T-cell (primary cell): ENCODE measurements around the gene HEMK1. TPM values are rescaled to one million over a fixed set of nuclear protein-coding genes. Genes with fewer than 3 reads are reported as not detected.

Experiments used
- ATAC-seq, 4 experiments: fragments of 200-7000 bp in 3 of 4; fragments of 150-1000 bp in 1 of 4; cut with Tn5 transposase; replicated peaks in 1 of 4; 1 replicate in 3 of 4; 2 replicates in 1 of 4; pipeline ENCODE4 v1.10.0; 2021; ENCODE audit warnings: moderate library complexity in 3 of 4, mild to moderate bottlenecking in 2 of 4, moderate number of reproducible peaks in 1 of 4
- CTCF ChIA-PET, 2 donors: fragments of 300-600 bp; sonication (Branson Sonifier 250); formaldehyde crosslinking; loops; one replicate each; lab custom pipeline; 2022; ENCODE audit warnings: antibody characterized with exemption in 2 of 2; lab: Charles Lee
- POLR2A ChIA-PET, 2 donors: fragments of 300-600 bp; sonication (Branson Sonifier 250); formaldehyde crosslinking; loops; one replicate each; lab custom pipeline; 2022; ENCODE audit warnings: antibody characterized with exemption in 2 of 2; lab: Charles Lee
- DNase-seq, 35 experiments: peaks; one replicate each; pipeline versions ENCODE4 v3.0.0 to v3.0.0-alpha.2; 2013 to 2023
- H3K27ac ChIP-seq: one replicate; pipeline ENCODE4 v1.5.1; 2013; ENCODE audit warnings: low read length
- H3K27me3 ChIP-seq, 2 experiments: replicated peaks in 1 of 2; 1 replicate in 1 of 2; 2 replicates in 1 of 2; pipeline versions ENCODE4 v1.6.1 to v1.7.0; 2013; ENCODE audit warnings: low read length in 1 of 2, mixed read lengths in 1 of 2; ENCODE audit not compliant: control insufficient read depth in 2 of 2, insufficient read depth in 2 of 2; ENCODE audit errors: extremely low read depth in 1 of 2
- H3K36me3 ChIP-seq, 2 donors: 1 replicate in 1 of 2; 2 replicates in 1 of 2; pipeline versions ENCODE4 v1.6.1 to v1.7.0; 2013; ENCODE audit warnings: low read length in 1 of 2; ENCODE audit not compliant: control insufficient read depth in 2 of 2, insufficient read depth in 1 of 2; ENCODE audit errors: extremely low read depth in 1 of 2
- H3K4me1 ChIP-seq, 2 experiments: 1 replicate in 1 of 2; 2 replicates in 1 of 2; pipeline versions ENCODE4 v1.6.1 to v1.7.0; 2013; ENCODE audit warnings: low read length in 2 of 2, mixed read lengths in 1 of 2; ENCODE audit not compliant: insufficient read depth in 2 of 2, control insufficient read depth in 1 of 2; ENCODE audit errors: extremely low read depth in 1 of 2
- H3K4me3 ChIP-seq, 2 donors: 1 replicate in 1 of 2; 2 replicates in 1 of 2; pipeline versions ENCODE4 v1.5.1 to v1.7.0; 2013; ENCODE audit warnings: mild to moderate bottlenecking in 2 of 2, low read length in 1 of 2, moderate library complexity in 1 of 2; ENCODE audit not compliant: control insufficient read depth in 1 of 2; ENCODE audit errors: extremely low read depth in 1 of 2
- H3K9me3 ChIP-seq: 2 replicates; pipeline ENCODE4 v1.7.0; 2013
- H3K27ac Mint-ChIP-seq, 2 donors: one replicate each; pipeline ENCODE4 v1.8.0; 2020 to 2021; ENCODE audit warnings: mild to moderate bottlenecking in 2 of 2, mixed read lengths in 2 of 2
- H3K27me3 Mint-ChIP-seq, 2 donors: one replicate each; pipeline ENCODE4 v1.8.0; 2021 to 2022; ENCODE audit warnings: mixed read lengths in 2 of 2
- H3K36me3 Mint-ChIP-seq: one replicate; pipeline ENCODE4 v1.8.0; 2021; ENCODE audit warnings: mixed read lengths
- H3K4me1 Mint-ChIP-seq, 3 donors: one replicate each; pipeline ENCODE4 v1.8.0; 2020 to 2022; ENCODE audit warnings: mixed read lengths in 3 of 3, mild to moderate bottlenecking in 1 of 3
- H3K4me3 Mint-ChIP-seq, 3 donors: one replicate each; pipeline ENCODE4 v1.8.0; 2020 to 2022; ENCODE audit warnings: mild to moderate bottlenecking in 3 of 3, mixed read lengths in 3 of 3, moderate library complexity in 3 of 3
- H3K9me3 Mint-ChIP-seq, 3 donors: one replicate each; pipeline ENCODE4 v1.8.0; 2020 to 2022; ENCODE audit warnings: mixed read lengths in 3 of 3
- WGBS: methylation state at CpG from one replicate; pipeline ENCODE4 v1.1.5; 2013; ENCODE audit warnings: missing lambda C conversion rate; ENCODE audit not compliant: insufficient coverage; 5-methylcytosine and 5-hydroxymethylcytosine counted together
- total RNA-seq, 35 experiments: library from RNA in 6 of 35; stranded (reverse) in 6 of 35; fragments of 120-200 nt in 1 of 35; gene quantifications; one replicate each; pipeline versions ENCODE4 v1.2.1 to v1.2.4 and lab custom pipeline; 2013 to 2026

HEMK1 gene
- total RNA-seq, 5 donors from 2014 or later (not counting 1 experiment from before 2014, with no cell fraction given): 35.5 to 66.6 (median 42.0) TPM

DNA sequence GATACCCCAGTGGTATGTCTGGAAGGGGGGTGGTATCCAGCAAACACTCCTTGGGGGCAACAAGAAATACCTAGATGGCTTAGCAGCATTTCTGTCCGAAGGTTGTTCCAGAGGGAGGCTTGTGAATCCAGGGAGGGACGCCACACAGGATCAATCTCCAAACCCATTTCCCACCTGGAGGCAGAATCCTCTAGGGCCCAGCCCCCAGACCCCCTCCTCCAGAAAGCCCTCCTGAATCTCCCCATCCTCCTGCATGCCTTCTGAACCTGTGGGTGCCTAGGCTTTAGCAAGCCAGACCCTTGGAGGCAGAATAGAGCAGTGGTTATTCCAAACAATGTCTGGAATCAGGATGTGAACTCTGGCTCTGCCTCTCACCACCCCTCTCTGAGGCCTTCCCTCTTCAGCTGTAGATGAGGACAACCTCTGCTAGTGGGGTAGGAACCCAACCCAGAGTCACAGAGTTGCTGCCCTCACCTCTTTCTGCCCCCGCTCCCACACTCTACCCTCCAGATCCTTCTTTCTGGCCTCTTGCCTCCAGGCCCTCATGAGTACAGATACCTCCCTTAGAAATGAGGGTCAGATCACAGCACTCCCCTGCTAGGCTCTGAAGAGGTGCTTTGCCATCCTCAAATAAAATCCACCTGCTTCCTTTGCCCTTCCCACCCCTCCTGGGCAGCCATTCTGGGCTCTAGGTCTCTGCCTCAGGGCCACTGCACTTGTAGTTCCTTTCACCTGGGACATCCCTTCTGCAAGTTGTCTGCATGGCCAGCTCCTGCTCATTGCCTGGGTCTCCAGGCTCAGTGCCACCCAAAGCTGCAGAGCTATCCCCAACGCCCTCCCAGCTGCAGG, 34.2 kb downstream of the HEMK1 start:
- Mint-ChIP-seq H3K4me3 (peak overlapping the region in 2 of 3 donors; percentile 49 to 93), H3K27ac (peak overlapping the region; percentile 99 to 100), H3K9me3 (no peaks in the 10 kb centered on the region), H3K36me3 (peaks cover 46% of the 10 kb centered on the region), H3K27me3 (no peaks in the 10 kb centered on the region), H3K4me1 (peaks cover 95 to 98% (median 97%) of the 10 kb centered on the region in 3 donors)
- DNase-seq (no peak), ATAC-seq (no peak)
- Histone ChIP-seq H3K27me3 (no peaks in the 10 kb centered on the region), H3K9me3 (no peaks in the 10 kb centered on the region), H3K36me3 (peaks cover 3 to 59% of the 10 kb centered on the region in 2 donors), H3K4me1 (peaks cover 72 to 100% of the 10 kb centered on the region in 2 experiments), H3K27ac (peak overlapping the region; percentile 76), H3K4me3 (no peak overlapping the region)
- ChIA-PET CTCF (no interaction called here), POLR2A (no interaction called here)
- WGBS: 60% methylated on average over 2 of the region's 4 CpGs

DNA sequence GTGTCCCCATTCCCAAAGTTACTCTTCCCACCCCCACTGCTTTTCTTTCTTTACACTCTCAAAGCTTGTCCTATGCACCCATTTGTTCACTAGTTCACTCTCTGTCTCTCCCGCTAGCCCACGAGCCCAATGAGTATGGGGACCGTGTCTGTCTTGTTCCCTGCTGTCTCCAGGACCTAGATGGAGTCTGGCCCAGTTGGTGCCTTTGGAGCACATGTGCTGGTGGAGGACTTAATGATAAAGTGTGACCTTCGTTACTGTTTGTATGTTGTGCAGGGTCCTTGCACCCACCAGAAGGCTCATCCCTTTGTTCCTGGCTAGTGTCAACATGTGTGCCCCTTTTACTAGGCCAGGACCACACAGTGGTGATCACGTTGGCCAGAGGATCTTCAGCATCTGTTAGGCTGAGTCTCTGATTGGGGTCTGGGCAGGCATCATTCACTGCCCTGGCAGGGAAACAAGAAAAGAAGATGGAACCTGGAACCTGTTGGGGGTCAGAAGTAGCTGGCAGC, 34.8 kb downstream of the HEMK1 start:
- ChIA-PET POLR2A (no interaction called here), CTCF (no interaction called here)
- Histone ChIP-seq H3K4me3 (no peak overlapping the region), H3K4me1 (peaks cover 75 to 100% of the 10 kb centered on the region in 2 experiments), H3K27me3 (no peaks in the 10 kb centered on the region), H3K27ac (peak overlapping the region; percentile 76), H3K36me3 (peaks cover 3 to 66% of the 10 kb centered on the region in 2 donors), H3K9me3 (no peaks in the 10 kb centered on the region)
- Mint-ChIP-seq H3K9me3 (no peaks in the 10 kb centered on the region), H3K27ac (peak overlapping the region; percentile 99 to 100), H3K4me3 (peak overlapping the region in 2 of 3 donors; percentile 49 to 93), H3K36me3 (peaks cover 53% of the 10 kb centered on the region), H3K27me3 (no peaks in the 10 kb centered on the region), H3K4me1 (peaks cover 99% of the 10 kb centered on the region in 3 donors)
- ATAC-seq (no peak), DNase-seq (no peak)
- WGBS: 83% methylated on average over 2 of the region's 5 CpGs

DNA sequence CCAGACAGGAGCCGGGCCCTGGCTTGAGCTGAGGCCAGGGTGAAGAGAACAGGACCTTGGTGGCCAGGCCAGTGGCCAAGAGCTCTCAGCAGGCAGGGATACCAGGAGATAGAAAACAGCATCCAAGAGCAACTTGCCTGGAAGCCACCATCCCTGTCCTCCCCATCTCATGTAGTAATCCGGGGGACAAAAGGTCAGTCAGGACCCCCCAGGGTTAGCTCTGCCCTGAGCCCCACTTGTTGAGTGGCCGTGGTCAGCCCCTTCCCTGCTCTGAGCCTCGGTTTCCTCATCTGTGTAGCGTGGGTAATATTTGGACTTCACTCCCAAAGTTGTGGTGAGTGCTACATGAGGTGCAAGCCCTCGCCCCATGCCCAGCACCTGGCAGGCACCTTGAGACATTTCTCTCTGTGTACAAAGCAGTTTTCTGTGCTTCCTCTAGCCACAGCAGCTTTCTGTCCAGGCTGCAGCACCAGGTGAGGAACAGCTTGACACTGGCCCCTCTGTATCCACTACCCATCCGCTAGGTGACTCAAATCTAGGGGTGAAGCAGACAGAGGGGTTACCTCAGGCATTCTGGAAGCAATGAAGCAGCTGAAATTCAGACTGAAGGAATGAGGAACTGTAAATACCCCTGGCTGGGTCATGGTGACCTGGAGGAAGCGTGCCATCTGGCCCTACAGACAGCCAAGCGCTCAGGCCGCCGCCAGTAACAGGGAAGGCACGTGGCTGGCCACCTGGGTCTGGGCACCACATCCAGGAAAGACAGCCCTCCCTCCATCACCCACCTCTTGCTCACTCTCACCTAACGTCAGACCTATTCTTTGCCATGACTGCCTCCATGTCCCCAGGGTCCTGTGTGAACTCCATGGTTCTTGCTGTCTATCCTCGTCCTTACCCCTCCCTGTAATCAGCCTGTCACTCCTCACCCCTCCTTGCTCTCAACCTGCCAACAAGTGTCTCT, 35.6 kb downstream of the HEMK1 start:
- ATAC-seq: no peak
- peak overlapping the region in 1 of 2 donors; percentile 93 for H3K4me3 ChIP-seq

DNA sequence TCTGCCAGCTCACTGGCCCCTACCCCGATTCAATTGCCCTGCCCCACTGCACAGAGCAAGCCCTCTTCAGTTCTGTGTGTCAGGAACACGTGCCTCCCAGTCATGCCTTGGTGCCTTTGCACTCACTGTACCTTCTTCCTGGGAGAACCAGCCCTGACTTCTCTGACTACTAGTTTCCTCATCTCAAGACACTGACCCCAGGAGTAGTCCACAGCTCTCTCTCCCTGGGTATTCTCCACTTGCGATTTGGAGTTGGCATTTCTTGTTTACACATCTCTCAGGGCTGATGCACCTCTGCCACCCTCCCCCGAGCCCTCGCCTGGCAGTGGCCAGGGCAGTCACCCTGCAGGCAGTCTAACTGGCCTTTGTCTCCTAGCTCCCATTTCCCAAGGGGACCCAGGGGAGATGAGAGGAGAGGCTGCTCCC, 36.6 kb downstream of the HEMK1 start:
- no peaks in the 10 kb centered on the region for H3K9me3 ChIP-seq
- WGBS: 50% methylated on average over 4 of the region's 5 CpGs
- no peak for ATAC-seq
- no peaks in the 10 kb centered on the region for H3K27me3 ChIP-seq
- H3K27me3 Mint-ChIP-seq: no peaks in the 10 kb centered on the region
- H3K9me3 Mint-ChIP-seq: no peaks in the 10 kb centered on the region
- peaks cover 70% of the 10 kb centered on the region for H3K36me3 Mint-ChIP-seq
- H3K4me3 ChIP-seq: peak overlapping the region; percentile 58 to 93
- ChIA-PET POLR2A (no interaction called here), CTCF (no interaction called here)
- H3K27ac Mint-ChIP-seq: peak overlapping the region; percentile 99 to 100
- peak overlapping the region; percentile 76 for H3K27ac ChIP-seq
- H3K4me1 ChIP-seq: peaks cover 65 to 100% of the 10 kb centered on the region in 2 experiments
- H3K4me1 Mint-ChIP-seq: peaks cover 93 to 100% (median 95%) of the 10 kb centered on the region in 3 donors
- peak overlapping the region; percentile 80 to 96 (median 93) for H3K4me3 Mint-ChIP-seq
- no peak for DNase-seq
- peaks cover 3 to 80% of the 10 kb centered on the region in 2 donors for H3K36me3 ChIP-seq

More for the DNA sequence above, 35.6 kb downstream of the HEMK1 start:
- peak overlapping the region; percentile 99 to 100 for H3K27ac Mint-ChIP-seq
- no peaks in the 10 kb centered on the region for H3K27me3 ChIP-seq
- no peaks in the 10 kb centered on the region for H3K9me3 Mint-ChIP-seq
- peaks cover 60% of the 10 kb centered on the region for H3K36me3 Mint-ChIP-seq
- ChIA-PET POLR2A (no interaction called here), CTCF (no interaction called here)
- peak overlapping the region; percentile 80 to 96 (median 93) for H3K4me3 Mint-ChIP-seq
- no peak for DNase-seq
- peaks cover 97 to 100% (median 99%) of the 10 kb centered on the region in 3 donors for H3K4me1 Mint-ChIP-seq
- peaks cover 75 to 100% of the 10 kb centered on the region in 2 experiments for H3K4me1 ChIP-seq
- H3K27ac ChIP-seq: peak overlapping the region; percentile 76
- H3K9me3 ChIP-seq: no peaks in the 10 kb centered on the region
- H3K36me3 ChIP-seq: peaks cover 3 to 74% of the 10 kb centered on the region in 2 donors
- no peaks in the 10 kb centered on the region for H3K27me3 Mint-ChIP-seq
- WGBS: 63% methylated on average over 10 of the region's 14 CpGs

DNA sequence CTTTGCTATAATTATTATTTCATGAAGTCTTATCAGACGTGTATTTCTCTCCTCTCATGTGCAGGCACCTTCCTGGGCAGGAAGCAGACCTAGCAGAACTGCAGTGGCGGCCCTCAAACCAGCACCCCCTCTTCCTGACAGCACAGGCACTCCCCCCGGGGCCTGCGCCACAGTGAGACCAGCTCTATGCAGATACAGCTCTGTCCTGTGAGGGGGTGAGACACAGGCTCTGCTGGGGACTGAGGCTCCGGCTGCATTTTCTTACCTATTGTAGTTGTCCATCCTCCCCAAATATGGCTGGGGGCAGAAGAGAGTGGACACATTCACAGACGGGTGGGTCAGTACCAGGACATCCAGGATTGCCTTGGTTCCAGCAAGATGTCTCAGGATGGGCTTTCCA, 37.3 kb downstream of the HEMK1 start:
- peak overlapping the region; percentile 65 to 93 for H3K4me3 ChIP-seq
- H3K4me3 Mint-ChIP-seq: peak overlapping the region; percentile 80 to 96 (median 93)
- H3K9me3 ChIP-seq: no peaks in the 10 kb centered on the region
- H3K36me3 Mint-ChIP-seq: peaks cover 72% of the 10 kb centered on the region
- H3K4me1 Mint-ChIP-seq: peaks cover 86 to 94% (median 89%) of the 10 kb centered on the region in 3 donors
- WGBS: 20% methylated on average over 1 of the region's 6 CpGs
- H3K36me3 ChIP-seq: peaks cover 3 to 80% of the 10 kb centered on the region in 2 donors
- ATAC-seq (peak; percentile 18 to 42 (median 38)), DNase-seq (peak in 24 of 35 experiments; percentile 33 to 72 (median 46))
- peaks cover 58 to 97% of the 10 kb centered on the region in 2 experiments for H3K4me1 ChIP-seq
- no peaks in the 10 kb centered on the region for H3K9me3 Mint-ChIP-seq
- CTCF ChIA-PET: no interaction called here
- H3K27ac ChIP-seq: peak overlapping the region; percentile 76
- no peaks in the 10 kb centered on the region for H3K27me3 Mint-ChIP-seq
- POLR2A ChIA-PET: no interaction called here
- H3K27ac Mint-ChIP-seq: peak overlapping the region; percentile 99 to 100
- no peaks in the 10 kb centered on the region for H3K27me3 ChIP-seq
